Lower lobe of right lung (tissue), 2 donors: ENCODE results near the gene NDUFB10. TPM values are rescaled to one million over a fixed set of nuclear protein-coding genes. Genes with fewer than 3 reads are reported as not detected.

Experiments
- ATAC-seq, 2 donors: fragments of 200-7000 bp; cut with Tn5 transposase; one replicate each; pipeline ENCODE4 v1.9.1; 2020 to 2022; ENCODE audit warnings: mild to moderate bottlenecking in 2 of 2, moderate library complexity in 2 of 2
- DNase-seq: peaks from one replicate; pipeline ENCODE4 v3.0.0-alpha.2; 2020
- H3K27ac ChIP-seq: fragments of 200-600 bp; one replicate; pipeline ENCODE4 v1.8.0; 2022
- H3K27me3 ChIP-seq: fragments of 200-600 bp; one replicate; pipeline ENCODE4 v1.8.0; 2022; ENCODE audit warnings: low read depth
- H3K36me3 ChIP-seq: fragments of 200-600 bp; one replicate; pipeline ENCODE4 v1.8.0; 2022; ENCODE audit warnings: mild to moderate bottlenecking
- H3K4me1 ChIP-seq: fragments of 200-600 bp; one replicate; pipeline ENCODE4 v1.8.0; 2022
- H3K4me3 ChIP-seq: fragments of 200-600 bp; one replicate; pipeline ENCODE4 v1.8.0; 2022; ENCODE audit warnings: mild to moderate bottlenecking
- H3K9me3 ChIP-seq: fragments of 200-600 bp; one replicate; pipeline ENCODE4 v1.8.0; 2022
- CTCF ChIP-seq: fragments of 200-600 bp; IDR thresholded peaks from one replicate; pipeline ENCODE4 v1.8.0; 2022; ENCODE audit warnings: antibody characterized with exemption, mild to moderate bottlenecking
- intact Hi-C: fragments of 100-400 bp; cut with DNase I; formaldehyde crosslinking; loops from one replicate; pipeline ENCODE4 v1.11.0; 2022
- total RNA-seq: library from RNA; stranded (reverse); fragmentation: NEBNext Ultra II Directional; extraction: Animal tissue kit (Norgen Biotek cat#: 25700); gene quantifications from one replicate; pipeline ENCODE4 v1.2.1, GENCODE V29; 2021
- donor health status: DM: no; HTN: yes; CAD: no; lungs with severe emphysema.

The NDUFB10 gene
- total RNA-seq, 1 donor from 2014 or later, result 85.8 TPM

GRCh38 chr16:1974157-1975070 is 15.1 kb downstream of the NDUFB10 start:
- no peak for TF ChIP-seq CTCF
- Histone ChIP-seq H3K36me3 (peaks cover 45% of the 10 kb centered on the region), H3K27me3 (peaks cover 9% of the 10 kb centered on the region), H3K4me3 (no peak overlapping the region), H3K27ac (no peak overlapping the region), H3K4me1 (peaks cover 31% of the 10 kb centered on the region), H3K9me3 (no peaks in the 10 kb centered on the region)
- intact Hi-C loops, result no loop called here
- DNase-seq (no peak), ATAC-seq (no peak)

- ATAC-seq, result no peak
- H3K36me3 ChIP-seq, result peaks cover 45% of the 10 kb centered on the region
- H3K4me1 ChIP-seq, result peaks cover 37% of the 10 kb centered on the region
- no peak overlapping the region for H3K27ac ChIP-seq
- H3K27me3 ChIP-seq, result peaks cover 22% of the 10 kb centered on the region
- peak; percentile 46 for DNase-seq
- no peaks in the 10 kb centered on the region for H3K9me3 ChIP-seq
- no peak overlapping the region for H3K4me3 ChIP-seq
- no peak for TF ChIP-seq CTCF
- intact Hi-C loops, result no loop called here
Measured at GRCh38 chr16:1975432-1976215, 16.3 kb downstream of the NDUFB10 start.

- Histone ChIP-seq H3K4me1 (peaks cover 32% of the 10 kb centered on the region), H3K36me3 (peaks cover 45% of the 10 kb centered on the region), H3K27ac (no peak overlapping the region), H3K4me3 (no peak overlapping the region), H3K27me3 (peaks cover 27% of the 10 kb centered on the region), H3K9me3 (no peaks in the 10 kb centered on the region)
- DNase-seq, result no peak
- ATAC-seq, result no peak
- TF ChIP-seq CTCF, result no peak
- intact Hi-C loops, result no loop called here
Measured at GRCh38 chr16:1976216-1976520, 16.8 kb downstream of the NDUFB10 start.

- DNase-seq (peak; percentile 41), ATAC-seq (no peak)
- Histone ChIP-seq H3K4me3 (no peak overlapping the region), H3K4me1 (peaks cover 28% of the 10 kb centered on the region), H3K27ac (no peak overlapping the region), H3K9me3 (no peaks in the 10 kb centered on the region), H3K36me3 (peaks cover 45% of the 10 kb centered on the region), H3K27me3 (peaks cover 33% of the 10 kb centered on the region)
- intact Hi-C loops, result no loop called here
- no peak for TF ChIP-seq CTCF
Measured at GRCh38 chr16:1976951-1977874, 17.9 kb downstream of the NDUFB10 start.

GRCh38 chr16:1977875-1978268 is 18.5 kb downstream of the NDUFB10 start:
- ATAC-seq (no peak), DNase-seq (peak; percentile 47)
- H3K27me3 ChIP-seq, result peaks cover 33% of the 10 kb centered on the region
- H3K4me1 ChIP-seq, result peaks cover 23% of the 10 kb centered on the region
- peaks cover 45% of the 10 kb centered on the region for H3K36me3 ChIP-seq
- H3K27ac ChIP-seq, result no peak overlapping the region
- no peaks in the 10 kb centered on the region for H3K9me3 ChIP-seq
- intact Hi-C loops, result no loop called here
- no peak for TF ChIP-seq CTCF
- no peak overlapping the region for H3K4me3 ChIP-seq
